NB4 (cell line): Measurements from ENCODE around the gene DUOX1.
A peak's percentile ranks its signal among the peaks of the same experiment; 100 is the strongest.

ENCODE experiments used
- DNase-seq: peaks from one replicate; pipeline ENCODE4 v3.0.0; 2010; ENCODE audit warnings: low read depth
- H3K4me3 ChIP-seq: one replicate; pipeline ENCODE4 v1.5.1; 2011; ENCODE audit warnings: mild to moderate bottlenecking, low read depth, low read length, moderate library complexity
- CTCF ChIP-seq: IDR thresholded peaks from one replicate; pipeline ENCODE4 v1.5.1; 2012; ENCODE audit warnings: low read depth, low read length
- MYC ChIP-seq: IDR thresholded peaks from 2 replicates; pipeline ENCODE4 v1.6.1; 2011; ENCODE audit warnings: low read depth, low read length
- POLR2A ChIP-seq: IDR thresholded peaks from 2 replicates; pipeline ENCODE4 v1.6.1; 2011; ENCODE audit warnings: mild to moderate bottlenecking; ENCODE audit not compliant: insufficient read length; ENCODE audit errors: extremely low read depth
- TF ChIP-seq, protein P1 (sequence below): IDR thresholded peaks from 2 replicates; pipeline ENCODE4 v1.6.1; 2011; ENCODE audit warnings: low read depth, low read length

Gene DUOX1

DNA sequence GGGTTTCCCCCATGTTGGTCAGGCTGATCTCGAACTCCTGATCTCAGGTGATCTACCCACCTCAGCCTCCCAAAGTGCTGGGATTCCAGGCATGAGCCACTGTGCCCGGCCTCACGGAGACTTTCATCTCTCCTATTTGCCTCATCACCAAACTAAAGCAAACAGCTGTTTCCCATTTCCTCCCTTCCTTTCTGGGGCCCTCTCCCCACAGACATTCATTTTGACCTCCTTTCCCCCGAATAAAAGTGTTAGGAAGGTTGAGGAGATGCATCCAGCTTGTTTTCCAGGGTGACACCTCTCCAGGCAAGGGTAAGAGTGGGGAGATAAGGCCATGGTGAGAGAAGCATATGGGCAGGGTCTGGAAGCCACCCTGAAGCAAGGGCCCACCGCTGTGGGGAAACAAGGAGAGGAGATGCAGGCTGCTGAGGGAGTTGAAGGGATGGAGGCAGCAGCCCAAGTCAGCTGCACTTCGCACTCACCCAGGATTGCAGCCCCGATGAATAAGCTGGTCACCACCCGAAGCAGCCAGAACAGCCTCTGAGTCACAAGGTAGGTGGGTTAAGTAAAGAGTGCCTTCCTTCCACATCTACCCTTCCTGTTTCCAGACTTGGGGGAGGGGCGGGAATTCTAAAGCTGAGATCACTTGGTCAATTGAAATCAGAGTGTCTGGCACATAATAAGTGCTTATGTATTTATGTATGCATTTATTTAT lies 7.9 kb upstream of the DUOX1 start:
- H3K4me3 ChIP-seq = no peak overlapping the region
- TF ChIP-seq POLR2A (no peak), MYC (no peak), CTCF (no peak)
- TF ChIP-seq, protein P1, sequence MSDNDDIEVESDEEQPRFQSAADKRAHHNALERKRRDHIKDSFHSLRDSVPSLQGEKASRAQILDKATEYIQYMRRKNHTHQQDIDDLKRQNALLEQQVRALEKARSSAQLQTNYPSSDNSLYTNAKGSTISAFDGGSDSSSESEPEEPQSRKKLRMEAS = no peak
- DNase-seq = peak; percentile 13

- no peak for DNase-seq
- H3K4me3 ChIP-seq = no peak overlapping the region
- TF ChIP-seq POLR2A (no peak), CTCF (no peak), MYC (no peak)
- TF ChIP-seq, protein P1 = no peak
Observed at GRCh38 chr15:45122719-45123118, 7.1 kb upstream of the DUOX1 start.

DNA sequence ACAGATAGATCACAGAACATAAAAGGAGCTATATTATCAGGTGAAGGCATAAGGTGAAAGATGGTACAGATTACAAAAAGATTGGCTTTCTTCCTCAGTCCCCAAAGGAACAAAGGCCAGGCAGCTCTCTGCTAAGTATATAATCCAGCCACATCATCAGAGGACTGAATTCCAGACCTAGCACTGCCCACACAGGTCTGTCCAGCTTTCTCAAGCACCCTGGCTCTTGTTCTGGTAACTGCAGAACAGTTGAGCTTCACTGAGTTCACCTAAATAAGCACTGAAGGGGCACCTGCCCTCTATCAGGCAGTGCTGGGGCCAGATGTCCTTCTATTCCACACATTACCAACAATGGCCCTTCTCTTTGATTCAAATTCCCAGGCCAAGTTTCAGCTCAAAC lies 6.4 kb upstream of the DUOX1 start:
- no peak overlapping the region for H3K4me3 ChIP-seq
- no peak for DNase-seq
- TF ChIP-seq POLR2A (no peak), CTCF (no peak), MYC (no peak)
- TF ChIP-seq, protein P1 = no peak

DNA sequence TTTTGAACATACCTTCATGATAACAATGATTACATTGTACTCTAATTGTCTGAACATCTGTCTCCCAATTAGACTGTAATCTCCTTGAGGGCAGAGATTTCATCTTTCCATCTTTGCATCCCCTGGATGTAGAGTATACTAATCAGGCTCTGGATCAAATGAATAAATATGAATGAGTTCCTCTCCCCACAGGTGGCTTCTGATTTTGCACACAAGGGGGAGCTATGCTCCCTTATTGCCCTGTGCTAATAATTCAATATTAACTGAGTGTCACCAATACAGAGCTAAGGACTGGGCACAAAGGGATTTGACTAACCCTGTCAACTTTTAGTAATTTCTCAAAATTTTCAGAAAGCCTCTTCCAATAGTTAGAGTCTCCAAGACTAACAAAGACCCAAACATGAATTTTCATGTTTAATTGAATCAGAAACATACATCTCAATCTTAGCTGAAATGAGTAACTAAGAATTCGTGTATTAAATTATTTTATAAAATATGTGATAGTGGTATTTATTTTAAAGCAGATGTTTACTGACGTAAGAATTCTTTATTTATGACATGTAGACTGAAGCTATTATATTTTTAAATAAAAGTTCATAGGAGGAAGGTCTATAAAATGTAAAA lies 3.1 kb upstream of the DUOX1 start:
- DNase-seq = peak; percentile 42
- no peak overlapping the region for H3K4me3 ChIP-seq
- TF ChIP-seq MYC (no peak), CTCF (peak; percentile 59), POLR2A (no peak)

- H3K4me3 ChIP-seq = no peak overlapping the region
- TF ChIP-seq, protein P1 = no peak
- TF ChIP-seq POLR2A = no peak
- no peak for TF ChIP-seq MYC
- no peak for TF ChIP-seq CTCF
- no peak for DNase-seq
Observed at GRCh38 chr15:45128971-45129639, 689 bp upstream of the DUOX1 start.
